Panc1 (cell line): ENCODE measurements around the gene CPZ. TPM values are rescaled to one million over a fixed set of nuclear protein-coding genes. Genes with fewer than 3 reads are reported as not detected.

Source experiments
- ATAC-seq: fragments of 200-7000 bp; cut with Tn5 transposase; 2 replicates; pipeline ENCODE4 v1.9.1; 2020; ENCODE audit warnings: mild to moderate bottlenecking, moderate library complexity
- BruUV-seq: library from RNA; stranded (reverse); fragments of 400-500 nt; replicated peaks from 2 replicates; lab custom pipeline; 2021; lab: Mats Ljungman, UMichigan
- CTCF ChIA-PET: fragments of 300-600 bp; sonication (Branson Sonifier 250); formaldehyde crosslinking; loops from one replicate; lab custom pipeline; 2022; ENCODE audit warnings: antibody characterized with exemption; lab: Charles Lee
- POLR2A ChIA-PET: fragments of 300-600 bp; sonication (Branson Sonifier 250); formaldehyde crosslinking; loops from one replicate; lab custom pipeline; 2022; ENCODE audit warnings: antibody characterized with exemption; lab: Charles Lee
- DNase-seq: peaks from one replicate; pipeline ENCODE4 v3.0.0-alpha.2; 2010; ENCODE audit warnings: low read depth, low spot score
- H3K27ac ChIP-seq: 2 replicates; pipeline ENCODE4 v1.5.1; 2011; ENCODE audit warnings: mild to moderate bottlenecking, low read length, inconsistent platforms
- H3K27me3 ChIP-seq: fragments of 200-500 bp; sonication (Bioruptor generic); 2 replicates; pipeline ENCODE4 v1.6.0; 2014; ENCODE audit warnings: low read length, inconsistent platforms; ENCODE audit not compliant: control insufficient read depth, insufficient read depth
- H3K36me3 ChIP-seq: fragments of 200-500 bp; sonication (Bioruptor generic); 2 replicates; pipeline ENCODE4 v1.5.1; 2014; ENCODE audit warnings: inconsistent platforms, mild to moderate bottlenecking, low read length, moderate library complexity; ENCODE audit not compliant: control insufficient read depth, insufficient read depth
- H3K4me1 ChIP-seq: 2 replicates; pipeline ENCODE4 v1.5.1; 2011; ENCODE audit warnings: inconsistent platforms, mild to moderate bottlenecking, low read length, moderate library complexity; ENCODE audit not compliant: control insufficient read depth, insufficient read depth
- H3K4me3 ChIP-seq, 2 experiments: 2 replicates each; pipeline ENCODE4 v1.5.1; 2011 to 2012; ENCODE audit warnings: low read depth in 2 of 2, low read length in 2 of 2, mild to moderate bottlenecking in 2 of 2, inconsistent platforms in 1 of 2, moderate library complexity in 1 of 2
- H3K9me3 ChIP-seq: fragments of 200-500 bp; sonication (Bioruptor generic); 2 replicates; pipeline ENCODE4 v1.5.1; 2014; ENCODE audit warnings: low read depth, mild to moderate bottlenecking, inconsistent platforms, low read length, moderate library complexity; ENCODE audit not compliant: control insufficient read depth, insufficient read depth
- POLR2AphosphoS5 ChIP-seq: IDR thresholded peaks from 2 replicates; pipeline ENCODE4 v1.6.1; 2012; ENCODE audit warnings: mild to moderate bottlenecking, low read depth, low read length, moderate library complexity
- SIN3A ChIP-seq: IDR thresholded peaks from 2 replicates; pipeline ENCODE4 v1.6.1; 2012; ENCODE audit warnings: low read depth, mild to moderate bottlenecking, low read length, moderate library complexity, borderline replicate concordance; ENCODE audit not compliant: insufficient read depth
- TCF7L2 ChIP-seq: IDR thresholded peaks from 2 replicates; pipeline ENCODE4 v1.6.1; 2011; ENCODE audit warnings: mild to moderate bottlenecking, low read depth, low read length, inconsistent platforms
- in situ Hi-C: cut with HindIII; loops from 2 replicates; pipeline ENCODE4 v1.10.0; 2016; ENCODE audit warnings: low sequenced_read_pairs, low pct_unique_long_range_greater_than_20kb
- intact Hi-C: fragments of 100-400 bp; cut with micrococcal nuclease; formaldehyde crosslinking; loops from one replicate; pipeline ENCODE4 v1.10.0; 2022; ENCODE audit not compliant: unreplicated experiment
- total RNA-seq: library from RNA; stranded (reverse); gene quantifications from one replicate; pipeline ENCODE4 v1.2.1, GENCODE V29; 2021; ENCODE audit not compliant: unreplicated experiment
- TF ChIP-seq, protein P1 (sequence below), 2 experiments: IDR thresholded peaks; 2 replicates each; pipeline ENCODE4 v1.6.1; 2011 to 2012; ENCODE audit warnings: low read depth in 2 of 2, control low read depth in 1 of 2, low read length in 1 of 2, mild to moderate bottlenecking in 1 of 2, moderate library complexity in 1 of 2; ENCODE audit not compliant: insufficient read depth in 1 of 2
- TF ChIP-seq, protein P2 (sequence below): fragments of 450-650 bp; IDR thresholded peaks from 2 replicates; pipeline ENCODE4 v1.5.1; 2017; ENCODE audit warnings: mild to moderate bottlenecking

The CPZ gene
- total RNA-seq, 1 experiment from 2014 or later = 0.15 TPM

- POLR2A ChIA-PET = interaction anchor here (0.6 kb wide), 1 partner anchor 15 kb away, joined by 8 read pairs; no protein-coding TSS in a partner anchor
- Histone ChIP-seq H3K27me3 (no peaks in the 10 kb centered on the region), H3K4me1 (no peaks in the 10 kb centered on the region), H3K9me3 (no peaks in the 10 kb centered on the region), H3K4me3 (no peak overlapping the region), H3K27ac (no peak overlapping the region), H3K36me3 (no peaks in the 10 kb centered on the region)
- no TSS peak for BruUV-seq
- CTCF ChIA-PET = no interaction called here
- ATAC-seq = no peak
- intact Hi-C loops = no loop called here
- TF ChIP-seq TCF7L2 = no peak
- no peak for TF ChIP-seq POLR2AphosphoS5
- TF ChIP-seq, protein P1, sequence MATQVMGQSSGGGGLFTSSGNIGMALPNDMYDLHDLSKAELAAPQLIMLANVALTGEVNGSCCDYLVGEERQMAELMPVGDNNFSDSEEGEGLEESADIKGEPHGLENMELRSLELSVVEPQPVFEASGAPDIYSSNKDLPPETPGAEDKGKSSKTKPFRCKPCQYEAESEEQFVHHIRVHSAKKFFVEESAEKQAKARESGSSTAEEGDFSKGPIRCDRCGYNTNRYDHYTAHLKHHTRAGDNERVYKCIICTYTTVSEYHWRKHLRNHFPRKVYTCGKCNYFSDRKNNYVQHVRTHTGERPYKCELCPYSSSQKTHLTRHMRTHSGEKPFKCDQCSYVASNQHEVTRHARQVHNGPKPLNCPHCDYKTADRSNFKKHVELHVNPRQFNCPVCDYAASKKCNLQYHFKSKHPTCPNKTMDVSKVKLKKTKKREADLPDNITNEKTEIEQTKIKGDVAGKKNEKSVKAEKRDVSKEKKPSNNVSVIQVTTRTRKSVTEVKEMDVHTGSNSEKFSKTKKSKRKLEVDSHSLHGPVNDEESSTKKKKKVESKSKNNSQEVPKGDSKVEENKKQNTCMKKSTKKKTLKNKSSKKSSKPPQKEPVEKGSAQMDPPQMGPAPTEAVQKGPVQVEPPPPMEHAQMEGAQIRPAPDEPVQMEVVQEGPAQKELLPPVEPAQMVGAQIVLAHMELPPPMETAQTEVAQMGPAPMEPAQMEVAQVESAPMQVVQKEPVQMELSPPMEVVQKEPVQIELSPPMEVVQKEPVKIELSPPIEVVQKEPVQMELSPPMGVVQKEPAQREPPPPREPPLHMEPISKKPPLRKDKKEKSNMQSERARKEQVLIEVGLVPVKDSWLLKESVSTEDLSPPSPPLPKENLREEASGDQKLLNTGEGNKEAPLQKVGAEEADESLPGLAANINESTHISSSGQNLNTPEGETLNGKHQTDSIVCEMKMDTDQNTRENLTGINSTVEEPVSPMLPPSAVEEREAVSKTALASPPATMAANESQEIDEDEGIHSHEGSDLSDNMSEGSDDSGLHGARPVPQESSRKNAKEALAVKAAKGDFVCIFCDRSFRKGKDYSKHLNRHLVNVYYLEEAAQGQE (IDR thresholded peaks at IDR 0.05; ENCODE audit: insufficient read depth in 1 of 2, low read depth in 2 of 2, low read length in 1 of 2) = no peak
- no peak for TF ChIP-seq SIN3A
- TF ChIP-seq, protein P2, sequence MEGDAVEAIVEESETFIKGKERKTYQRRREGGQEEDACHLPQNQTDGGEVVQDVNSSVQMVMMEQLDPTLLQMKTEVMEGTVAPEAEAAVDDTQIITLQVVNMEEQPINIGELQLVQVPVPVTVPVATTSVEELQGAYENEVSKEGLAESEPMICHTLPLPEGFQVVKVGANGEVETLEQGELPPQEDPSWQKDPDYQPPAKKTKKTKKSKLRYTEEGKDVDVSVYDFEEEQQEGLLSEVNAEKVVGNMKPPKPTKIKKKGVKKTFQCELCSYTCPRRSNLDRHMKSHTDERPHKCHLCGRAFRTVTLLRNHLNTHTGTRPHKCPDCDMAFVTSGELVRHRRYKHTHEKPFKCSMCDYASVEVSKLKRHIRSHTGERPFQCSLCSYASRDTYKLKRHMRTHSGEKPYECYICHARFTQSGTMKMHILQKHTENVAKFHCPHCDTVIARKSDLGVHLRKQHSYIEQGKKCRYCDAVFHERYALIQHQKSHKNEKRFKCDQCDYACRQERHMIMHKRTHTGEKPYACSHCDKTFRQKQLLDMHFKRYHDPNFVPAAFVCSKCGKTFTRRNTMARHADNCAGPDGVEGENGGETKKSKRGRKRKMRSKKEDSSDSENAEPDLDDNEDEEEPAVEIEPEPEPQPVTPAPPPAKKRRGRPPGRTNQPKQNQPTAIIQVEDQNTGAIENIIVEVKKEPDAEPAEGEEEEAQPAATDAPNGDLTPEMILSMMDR = no peak
- in situ Hi-C loops = no loop called here
- DNase-seq = no peak
Observed at GRCh38 chr4:8651661-8652180, 59.2 kb downstream of the CPZ start.

DNA sequence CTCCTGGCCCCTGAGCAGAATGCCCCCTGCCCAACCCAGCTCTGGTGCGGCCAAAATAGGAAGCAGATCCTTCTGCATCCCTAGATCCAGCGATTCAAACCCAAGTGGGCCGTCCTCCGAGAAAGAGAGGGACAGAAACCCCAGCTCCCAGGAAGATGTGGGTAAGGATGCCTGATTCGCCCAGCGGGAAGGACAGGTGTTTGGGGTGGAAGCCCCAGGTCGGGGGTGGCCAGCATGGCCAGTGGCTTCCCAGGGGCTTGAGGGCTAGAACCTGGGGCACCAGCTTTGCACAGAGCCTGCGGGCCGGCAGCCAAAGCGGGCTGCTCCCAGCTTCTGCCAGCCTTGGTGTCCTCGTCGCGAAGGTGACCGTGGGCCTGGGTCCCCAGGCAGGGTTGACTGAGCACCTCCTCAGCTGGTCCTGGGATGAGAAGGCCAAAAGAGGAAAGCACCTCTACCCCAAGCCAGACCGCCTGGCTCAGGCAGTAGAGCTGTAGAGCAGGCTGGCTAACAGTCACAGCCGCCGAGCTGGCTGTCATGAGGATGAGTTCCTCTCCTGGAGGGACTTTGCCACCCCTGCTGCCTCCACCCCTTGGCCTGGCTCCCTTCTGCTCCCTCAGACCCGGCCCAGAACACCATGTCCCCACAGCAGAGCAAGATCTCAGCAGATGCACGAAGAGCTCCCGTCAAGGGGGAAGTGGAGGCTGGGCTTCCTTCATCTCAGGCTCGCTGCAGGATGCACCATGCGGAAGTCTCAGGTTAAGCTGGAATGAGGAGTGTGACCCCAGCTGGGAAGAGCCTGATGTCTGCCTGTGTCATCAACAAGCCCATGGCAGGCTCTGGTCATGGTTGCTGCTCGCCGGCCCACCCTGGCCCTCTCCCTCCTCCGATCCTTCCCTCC is 59.9 kb downstream of the CPZ start:
- in situ Hi-C loops = no loop called here
- no peak for ATAC-seq
- no peaks in the 10 kb centered on the region for H3K36me3 ChIP-seq
- no peaks in the 10 kb centered on the region for H3K9me3 ChIP-seq
- BruUV-seq = no TSS peak
- ChIA-PET POLR2A (no interaction called here), CTCF (no interaction called here)
- H3K27me3 ChIP-seq = no peaks in the 10 kb centered on the region
- no peak overlapping the region for H3K4me3 ChIP-seq
- no peak overlapping the region for H3K27ac ChIP-seq
- TF ChIP-seq SIN3A (no peak), POLR2AphosphoS5 (no peak), TCF7L2 (no peak)
- TF ChIP-seq, protein P2 = no peak
- TF ChIP-seq, protein P1 (IDR thresholded peaks at IDR 0.05; ENCODE audit: insufficient read depth in 1 of 2, low read depth in 2 of 2, low read length in 1 of 2) = no peak
- intact Hi-C loops = no loop called here
- DNase-seq = no peak
- no peaks in the 10 kb centered on the region for H3K4me1 ChIP-seq
